Muscle of leg (tissue), 11 donors: ENCODE data around the gene STARD9. TPM values are rescaled to one million over a fixed set of nuclear protein-coding genes. Genes with fewer than 3 reads are reported as not detected.
"Not testable (repeated sequence)": the region's sequence is repeated elsewhere in the genome, so short reads cannot be mapped to it uniquely, and the experiment has no call there.

ENCODE experiments used
- DNase-seq: peaks from one replicate; pipeline ENCODE4 v3.0.0; 2013
- H3K27ac ChIP-seq: one replicate; pipeline ENCODE4 v1.5.1; 2013; ENCODE audit warnings: mild to moderate bottlenecking, low read length, control low read depth
- H3K27me3 ChIP-seq: one replicate; pipeline ENCODE4 v1.6.1; 2013; ENCODE audit warnings: low read length; ENCODE audit not compliant: control insufficient read depth, insufficient read depth
- H3K36me3 ChIP-seq: one replicate; pipeline ENCODE4 v1.6.1; 2013; ENCODE audit warnings: low read length; ENCODE audit not compliant: control insufficient read depth, insufficient read depth
- H3K4me1 ChIP-seq: one replicate; pipeline ENCODE4 v1.6.1; 2013; ENCODE audit warnings: low read length; ENCODE audit not compliant: control insufficient read depth, insufficient read depth
- H3K4me3 ChIP-seq: one replicate; pipeline ENCODE4 v1.5.1; 2013; ENCODE audit warnings: low read length, control low read depth
- H3K9me3 ChIP-seq: replicated peaks from 2 replicates; pipeline ENCODE4 v1.6.1; 2013; ENCODE audit warnings: low read depth, low read length; ENCODE audit not compliant: control insufficient read depth
- WGBS: methylation state at CpG from one replicate; pipeline ENCODE4 v1.1.5; 2013; ENCODE audit warnings: missing lambda C conversion rate; ENCODE audit not compliant: insufficient coverage; 5-methylcytosine and 5-hydroxymethylcytosine counted together
- polyA plus RNA-seq, 8 donors: library from polyadenylated mRNA; unstranded; fragments of 120-200 nt; gene quantifications; one replicate each; pipeline versions ENCODE4 v1.2.1 to v1.2.3, GENCODE V29; 2013; ENCODE audit warnings: inconsistent platforms in 1 of 8, low replicate concordance in 1 of 8; ENCODE audit not compliant: insufficient read length in 8 of 8, insufficient read depth in 1 of 8
- total RNA-seq: library from RNA; stranded (reverse); fragments of 120-200 nt; gene quantifications from one replicate; pipeline ENCODE4 v1.2.4, GENCODE V29; 2013

Gene STARD9
- total and polyA plus RNA-seq, 9 donors, result 13.5 to 20.9 (median 16.8) TPM

- H3K36me3 ChIP-seq, result peaks cover 73% of the 10 kb centered on the region
- no peaks in the 10 kb centered on the region for H3K9me3 ChIP-seq
- no peak for DNase-seq
- 100% methylated on average over 3 of the region's 6 CpGs for WGBS
- no peak overlapping the region for H3K27ac ChIP-seq
- H3K4me3 ChIP-seq, result no peak overlapping the region
- H3K4me1 ChIP-seq, result no peaks in the 10 kb centered on the region
- H3K27me3 ChIP-seq, result no peaks in the 10 kb centered on the region
Observed at GRCh38 chr15:42674472-42674871, 99.1 kb downstream of the STARD9 start.

DNA sequence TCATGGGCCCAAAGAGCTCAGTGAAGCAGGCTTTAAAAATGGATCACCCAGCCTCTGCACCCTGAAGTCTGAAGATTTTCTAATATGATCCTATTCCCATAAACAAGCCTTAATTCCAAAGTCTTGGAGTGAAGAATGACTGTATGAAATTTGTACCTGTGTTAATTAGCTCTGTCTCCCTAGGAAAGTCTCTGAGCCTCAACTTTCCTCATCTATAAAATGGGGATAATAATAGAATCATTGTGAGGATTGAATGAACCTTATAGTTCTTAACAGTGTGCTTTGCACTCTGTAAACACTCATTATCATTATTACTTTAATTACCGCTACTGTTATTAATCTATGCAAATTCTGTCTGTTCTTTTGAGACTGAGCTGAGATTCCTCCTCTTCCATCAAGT is 99.6 kb downstream of the STARD9 start:
- Histone ChIP-seq H3K27ac (no peak overlapping the region), H3K36me3 (peaks cover 79% of the 10 kb centered on the region), H3K9me3 (no peaks in the 10 kb centered on the region), H3K4me1 (no peaks in the 10 kb centered on the region), H3K4me3 (no peak overlapping the region), H3K27me3 (no peaks in the 10 kb centered on the region)
- DNase-seq, result no peak
- no CpG with 5 or more reads among the region's 1 CpG for WGBS

GRCh38 chr15:42679285-42680141 is 104.1 kb downstream of the STARD9 start:
- Histone ChIP-seq H3K4me1 (no peaks in the 10 kb centered on the region), H3K36me3 (peaks cover 81% of the 10 kb centered on the region), H3K27me3 (no peaks in the 10 kb centered on the region), H3K4me3 (no peak overlapping the region), H3K27ac (no peak overlapping the region), H3K9me3 (no peaks in the 10 kb centered on the region)
- no peak for DNase-seq
- no CpG with 5 or more reads among the region's 7 CpGs for WGBS

DNA sequence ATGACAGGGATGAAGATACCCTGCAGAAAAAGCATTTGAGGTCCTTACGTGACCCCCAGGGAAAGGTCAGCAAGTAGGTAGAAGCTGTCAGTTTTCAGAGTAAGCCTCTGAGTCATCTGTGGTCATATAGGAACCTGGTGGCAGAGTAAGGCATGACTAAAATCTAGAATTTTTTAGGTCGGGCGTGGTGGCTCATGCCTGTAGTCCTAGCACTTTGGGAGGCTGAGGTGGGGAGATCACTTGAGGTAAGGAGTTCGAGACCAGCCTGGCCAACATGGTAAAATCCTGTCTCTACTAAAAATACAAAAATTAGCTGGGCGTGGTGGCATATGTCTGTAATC is 104.7 kb downstream of the STARD9 start:
- H3K9me3 ChIP-seq, H3K4me3 ChIP-seq, H3K4me1 ChIP-seq, H3K27ac ChIP-seq, H3K27me3 ChIP-seq, DNase-seq: not testable (repeated sequence)
- peaks cover 82% of the 10 kb centered on the region for H3K36me3 ChIP-seq
- WGBS, result 100% methylated on average over 4 of the region's 5 CpGs

- no peaks in the 10 kb centered on the region for H3K9me3 ChIP-seq
- H3K27me3 ChIP-seq, result no peaks in the 10 kb centered on the region
- no peaks in the 10 kb centered on the region for H3K4me1 ChIP-seq
- H3K27ac ChIP-seq, result no peak overlapping the region
- DNase-seq, result no peak
- WGBS, result 91% methylated on average over 6 of the region's 6 CpGs
- H3K4me3 ChIP-seq, result no peak overlapping the region
- H3K36me3 ChIP-seq, result peaks cover 82% of the 10 kb centered on the region
Observed at GRCh38 chr15:42681119-42681518, 105.7 kb downstream of the STARD9 start.

DNA sequence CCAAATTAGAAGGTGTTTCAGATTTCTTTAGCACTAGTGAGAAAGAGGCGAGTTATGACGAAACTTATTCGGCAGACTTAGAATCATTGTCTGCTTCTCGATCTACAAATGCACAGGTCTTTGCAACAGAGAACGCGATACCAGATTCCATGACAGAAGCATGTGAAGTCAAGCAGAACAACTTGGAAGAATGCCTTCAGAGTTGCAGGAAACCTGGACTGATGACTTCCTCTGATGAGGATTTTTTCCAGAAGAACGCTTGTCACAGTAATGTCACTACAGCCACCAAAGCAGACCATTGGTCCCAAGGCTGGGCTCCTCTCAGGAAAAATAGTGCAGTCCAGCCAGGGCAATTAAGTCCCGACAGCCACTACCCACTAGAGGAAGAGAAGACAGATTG is 110.9 kb downstream of the STARD9 start:
- DNase-seq, result no peak
- Histone ChIP-seq H3K27me3 (no peaks in the 10 kb centered on the region), H3K4me3 (no peak overlapping the region), H3K36me3 (peaks cover 91% of the 10 kb centered on the region), H3K9me3 (no peaks in the 10 kb centered on the region), H3K4me1 (no peaks in the 10 kb centered on the region), H3K27ac (no peak overlapping the region)
- WGBS, result 95% methylated on average over 8 of the region's 8 CpGs

- WGBS, result no CpG with 5 or more reads among the region's 4 CpGs
- Histone ChIP-seq H3K27me3 (no peaks in the 10 kb centered on the region), H3K36me3 (peaks cover 91% of the 10 kb centered on the region), H3K4me3 (no peak overlapping the region), H3K27ac (no peak overlapping the region), H3K9me3 (no peaks in the 10 kb centered on the region), H3K4me1 (no peaks in the 10 kb centered on the region)
- no peak for DNase-seq
Observed at GRCh38 chr15:42687740-42688139, 112.3 kb downstream of the STARD9 start.

- 89% methylated on average over 3 of the region's 3 CpGs for WGBS
- DNase-seq, result no peak
- Histone ChIP-seq H3K36me3 (peaks cover 92% of the 10 kb centered on the region), H3K4me3 (no peak overlapping the region), H3K27me3 (no peaks in the 10 kb centered on the region), H3K9me3 (no peaks in the 10 kb centered on the region), H3K4me1 (no peaks in the 10 kb centered on the region), H3K27ac (no peak overlapping the region)
Observed at GRCh38 chr15:42688301-42688700, 112.9 kb downstream of the STARD9 start.

- Histone ChIP-seq H3K27ac (no peak overlapping the region), H3K9me3 (no peaks in the 10 kb centered on the region), H3K4me1 (no peaks in the 10 kb centered on the region), H3K27me3 (no peaks in the 10 kb centered on the region), H3K36me3 (peaks cover 98% of the 10 kb centered on the region), H3K4me3 (no peak overlapping the region)
- DNase-seq, result no peak
- 92% methylated on average over 4 of the region's 4 CpGs for WGBS
Observed at GRCh38 chr15:42691308-42691707, 115.9 kb downstream of the STARD9 start.

GRCh38 chr15:42691770-42692169 is 116.4 kb downstream of the STARD9 start:
- WGBS, result 87% methylated on average over 5 of the region's 9 CpGs
- no peak for DNase-seq

GRCh38 chr15:42692536-42692935 is 117.1 kb downstream of the STARD9 start:
- H3K36me3 ChIP-seq, result peaks cover 90% of the 10 kb centered on the region
- H3K27me3 ChIP-seq, result no peaks in the 10 kb centered on the region
- no peaks in the 10 kb centered on the region for H3K4me1 ChIP-seq
- DNase-seq, result no peak
- H3K27ac ChIP-seq, result no peak overlapping the region
- H3K9me3 ChIP-seq, result no peaks in the 10 kb centered on the region
- WGBS, result no CpG with 5 or more reads among the region's 1 CpG
- no peak overlapping the region for H3K4me3 ChIP-seq

More at GRCh38 chr15:42691770-42692169, 116.4 kb downstream of the STARD9 start:
- no peaks in the 10 kb centered on the region for H3K27me3 ChIP-seq
- H3K4me1 ChIP-seq, result no peaks in the 10 kb centered on the region
- peaks cover 98% of the 10 kb centered on the region for H3K36me3 ChIP-seq
- H3K9me3 ChIP-seq, result no peaks in the 10 kb centered on the region
- H3K27ac ChIP-seq, result no peak overlapping the region
- no peak overlapping the region for H3K4me3 ChIP-seq
